Tibial nerve (tissue), 4 donors: ENCODE measurements around the gene DNAJC25.

Experiments
- EP300 ChIP-seq, 2 donors: sonication (generic); formaldehyde crosslinking; IDR thresholded peaks; one replicate each; pipeline ENCODE4 v1.6.1; 2017; ENCODE audit warnings: antibody characterized with exemption in 2 of 2, mild to moderate bottlenecking in 1 of 2
- TF ChIP-seq, protein P1 (sequence below), 5 experiments: fragments of 200-600 bp in 3 of 5; fragments of 450-650 bp in 2 of 5; sonication (generic) in 3 of 5; IDR thresholded peaks; one replicate each; pipeline ENCODE4 v1.5.1; 2016 to 2019; ENCODE audit warnings: antibody characterized with exemption in 5 of 5, mild to moderate bottlenecking in 3 of 5, moderate library complexity in 2 of 5

DNA sequence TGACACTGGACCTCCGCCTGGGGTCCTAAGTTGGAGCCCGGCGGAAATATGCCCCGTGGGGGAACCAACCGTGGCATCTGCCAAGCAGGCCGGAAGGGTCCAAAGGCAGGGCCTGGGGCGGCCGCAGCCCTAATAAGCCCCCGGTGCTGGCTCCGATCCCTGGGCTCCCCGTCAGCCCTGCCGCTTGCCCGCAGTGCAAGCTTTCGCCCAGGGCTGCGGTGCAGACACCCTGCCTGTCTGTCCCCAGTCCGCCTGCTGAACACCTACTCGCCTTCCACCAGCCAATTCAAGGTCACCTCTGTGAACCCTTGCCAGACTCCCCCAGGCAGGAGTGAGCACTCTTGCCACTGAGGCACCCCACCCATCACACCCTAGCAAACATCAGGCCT lies 31.2 kb upstream of the DNAJC25 start:
- TF ChIP-seq, protein P1, sequence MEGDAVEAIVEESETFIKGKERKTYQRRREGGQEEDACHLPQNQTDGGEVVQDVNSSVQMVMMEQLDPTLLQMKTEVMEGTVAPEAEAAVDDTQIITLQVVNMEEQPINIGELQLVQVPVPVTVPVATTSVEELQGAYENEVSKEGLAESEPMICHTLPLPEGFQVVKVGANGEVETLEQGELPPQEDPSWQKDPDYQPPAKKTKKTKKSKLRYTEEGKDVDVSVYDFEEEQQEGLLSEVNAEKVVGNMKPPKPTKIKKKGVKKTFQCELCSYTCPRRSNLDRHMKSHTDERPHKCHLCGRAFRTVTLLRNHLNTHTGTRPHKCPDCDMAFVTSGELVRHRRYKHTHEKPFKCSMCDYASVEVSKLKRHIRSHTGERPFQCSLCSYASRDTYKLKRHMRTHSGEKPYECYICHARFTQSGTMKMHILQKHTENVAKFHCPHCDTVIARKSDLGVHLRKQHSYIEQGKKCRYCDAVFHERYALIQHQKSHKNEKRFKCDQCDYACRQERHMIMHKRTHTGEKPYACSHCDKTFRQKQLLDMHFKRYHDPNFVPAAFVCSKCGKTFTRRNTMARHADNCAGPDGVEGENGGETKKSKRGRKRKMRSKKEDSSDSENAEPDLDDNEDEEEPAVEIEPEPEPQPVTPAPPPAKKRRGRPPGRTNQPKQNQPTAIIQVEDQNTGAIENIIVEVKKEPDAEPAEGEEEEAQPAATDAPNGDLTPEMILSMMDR (IDR thresholded peaks at IDR 0.05) = no peak
- TF ChIP-seq EP300 (IDR thresholded peaks at IDR 0.05) = no peak
